ENCODE measurements around the gene PEAK1.

PEAK1 gene

GRCh38 chr15:77130315-77130930 lies 289.5 kb downstream of the PEAK1 start:
- no peak for DNase-seq (ENCODE audit: low read depth, low spot score)

- no peak for DNase-seq (ENCODE audit: low read depth, low spot score)
Measured at GRCh38 chr15:77127626-77128025, 292.3 kb downstream of the PEAK1 start.

- no peak for DNase-seq (ENCODE audit: low read depth, low spot score)
Measured at GRCh38 chr15:77126529-77127326, 293.2 kb downstream of the PEAK1 start.

- no peak for DNase-seq (ENCODE audit: low read depth, low spot score)
Measured at GRCh38 chr15:77123854-77124253, 296.1 kb downstream of the PEAK1 start.

GRCh38 chr15:77122576-77122975 lies 297.3 kb downstream of the PEAK1 start:
- no peak for DNase-seq (ENCODE audit: low read depth, low spot score)

- no peak for DNase-seq (ENCODE audit: low read depth, low spot score)
Measured at GRCh38 chr15:77121599-77121998, 298.3 kb downstream of the PEAK1 start.

- DNase-seq (ENCODE audit: low read depth, low spot score): no peak
Measured at GRCh38 chr15:77120576-77120975, 299.3 kb downstream of the PEAK1 start.

- no peak for DNase-seq (ENCODE audit: low read depth, low spot score)
Measured at GRCh38 chr15:77119446-77119845, 300.5 kb downstream of the PEAK1 start.

- DNase-seq (ENCODE audit: low read depth, low spot score): no peak
Measured at GRCh38 chr15:77118882-77119321, 301.0 kb downstream of the PEAK1 start.

GRCh38 chr15:77115179-77115578 lies 304.7 kb downstream of the PEAK1 start:
- no peak for DNase-seq (ENCODE audit: low read depth, low spot score)

GRCh38 chr15:77112838-77113504 lies 306.9 kb downstream of the PEAK1 start:
- no peak for DNase-seq (ENCODE audit: low read depth, low spot score)

GRCh38 chr15:77111789-77112188 lies 308.1 kb downstream of the PEAK1 start:
- no peak for DNase-seq (ENCODE audit: low read depth, low spot score)

GRCh38 chr15:77107531-77108355 lies 312.2 kb downstream of the PEAK1 start:
- DNase-seq (ENCODE audit: low read depth, low spot score): no peak

GRCh38 chr15:77107068-77107467 lies 312.8 kb downstream of the PEAK1 start:
- DNase-seq (ENCODE audit: low read depth, low spot score): no peak

GRCh38 chr15:77104155-77104554 lies 315.7 kb downstream of the PEAK1 start:
- no peak for DNase-seq (ENCODE audit: low read depth, low spot score)

GRCh38 chr15:77099741-77100463 lies 320.0 kb downstream of the PEAK1 start:
- no peak for DNase-seq (ENCODE audit: low read depth, low spot score)

- DNase-seq (ENCODE audit: low read depth, low spot score): no peak
Measured at GRCh38 chr15:77098572-77098971, 321.3 kb downstream of the PEAK1 start.

GRCh38 chr15:77097921-77098320 lies 322.0 kb downstream of the PEAK1 start:
- DNase-seq (ENCODE audit: low read depth, low spot score): no peak

GRCh38 chr15:77097248-77097721 lies 322.6 kb downstream of the PEAK1 start:
- DNase-seq (ENCODE audit: low read depth, low spot score): no peak

GRCh38 chr15:77096541-77096940 lies 323.4 kb downstream of the PEAK1 start:
- DNase-seq (ENCODE audit: low read depth, low spot score): no peak

- no peak for DNase-seq (ENCODE audit: low read depth, low spot score)
Measured at GRCh38 chr15:77096138-77096537, 323.8 kb downstream of the PEAK1 start.

All from activated naive CD8-positive, alpha-beta T cell treated with anti-CD3 and anti-CD28 coated beads, Interleukin-2, amount 50 U/mL, for 16 hours (primary cell).